Hypothalamus (tissue), 51 donors: ENCODE data around the gene VIPR1.

ENCODE experiments used
- DNase-seq, 51 donors: peaks; one replicate each; lab custom pipeline; 2025; lab: John Stamatoyannopoulos, UW

Gene VIPR1

DNA sequence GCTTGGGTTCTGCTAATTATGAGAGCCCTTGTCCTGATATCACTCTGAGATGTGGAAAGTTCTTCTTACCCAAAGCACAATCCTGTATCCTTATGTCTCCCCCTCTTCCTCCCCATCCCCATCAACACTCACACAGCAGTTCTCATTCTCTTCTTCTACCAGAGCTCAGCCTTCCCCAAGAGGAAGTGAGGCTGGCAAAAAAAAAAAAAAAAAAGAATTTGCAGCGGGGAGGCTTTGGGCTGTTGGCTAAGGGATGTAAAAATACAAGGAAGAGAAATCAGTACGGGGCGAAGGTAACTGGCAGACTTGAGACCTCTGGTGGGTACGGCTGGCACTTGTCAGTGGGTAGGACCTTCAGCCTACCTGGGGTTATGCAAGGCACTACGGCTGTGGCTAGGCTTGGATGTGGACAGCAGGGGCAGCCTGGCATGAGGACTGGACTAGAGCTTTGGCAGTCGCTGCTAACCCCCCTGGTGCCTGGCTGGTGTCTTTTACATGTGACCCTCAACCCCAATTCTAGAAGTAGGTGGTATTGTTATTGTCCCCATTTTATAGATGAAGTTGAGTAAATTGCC lies 5.4 kb downstream of the VIPR1 start:
- no peak for DNase-seq

DNA sequence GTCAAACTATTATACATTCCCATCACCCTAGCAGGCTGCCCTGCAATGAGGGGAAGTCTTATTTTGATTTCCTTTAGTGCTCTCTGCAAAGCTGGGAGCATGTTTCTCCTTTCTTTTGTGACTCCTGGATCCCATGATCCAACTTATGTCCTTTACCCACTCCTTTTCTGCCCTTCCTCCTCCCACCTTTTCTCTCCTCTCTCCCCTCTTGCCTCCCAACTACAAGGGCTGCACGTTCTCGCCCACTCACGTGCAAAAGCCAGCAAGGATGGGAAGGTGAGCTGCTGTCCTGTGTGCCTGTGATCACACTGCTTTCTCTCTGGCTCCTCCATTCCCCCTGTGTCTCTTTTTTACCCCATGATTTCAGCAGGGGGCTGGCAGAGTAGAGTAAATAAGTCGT lies 6.1 kb downstream of the VIPR1 start:
- no peak for DNase-seq

DNA sequence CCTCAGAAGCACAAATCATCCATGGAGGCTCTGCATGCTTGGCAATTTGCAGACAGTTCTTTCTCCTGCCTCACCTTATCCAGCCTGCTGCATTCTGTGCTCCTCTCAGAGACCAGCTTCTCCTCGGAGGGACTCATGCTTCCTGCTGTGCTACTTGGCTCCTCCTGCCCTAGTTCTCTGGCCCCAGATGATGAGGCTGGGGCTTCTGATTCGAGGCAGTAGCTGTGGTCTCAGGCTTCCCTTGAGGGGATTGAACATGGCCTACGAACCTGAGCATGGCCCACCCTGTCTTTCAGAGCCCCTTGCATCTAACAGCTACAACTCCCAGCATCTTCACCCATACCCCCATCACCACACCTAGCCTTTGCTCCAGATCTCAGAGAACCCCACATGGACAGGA lies 6.7 kb downstream of the VIPR1 start:
- DNase-seq: no peak

DNA sequence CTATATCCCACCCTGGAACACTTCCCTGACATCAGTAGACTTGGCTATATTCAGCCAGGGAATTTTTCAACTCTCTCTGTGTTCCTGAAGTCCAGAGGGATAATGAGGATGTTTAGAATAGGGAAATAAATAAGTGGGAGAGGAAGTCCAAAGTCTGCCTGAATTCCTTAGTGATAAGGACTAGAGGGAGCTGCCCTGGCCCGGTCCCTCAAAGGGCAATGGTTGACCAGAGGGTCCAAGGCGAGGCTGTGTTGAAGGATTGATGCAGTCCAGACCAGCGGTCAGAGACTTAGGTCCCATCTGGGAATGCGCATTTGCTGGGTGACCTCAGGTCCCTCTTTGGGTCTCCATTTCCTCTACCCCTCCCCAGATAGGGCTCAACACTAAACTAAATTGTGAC lies 7.9 kb downstream of the VIPR1 start:
- DNase-seq: no peak

DNA sequence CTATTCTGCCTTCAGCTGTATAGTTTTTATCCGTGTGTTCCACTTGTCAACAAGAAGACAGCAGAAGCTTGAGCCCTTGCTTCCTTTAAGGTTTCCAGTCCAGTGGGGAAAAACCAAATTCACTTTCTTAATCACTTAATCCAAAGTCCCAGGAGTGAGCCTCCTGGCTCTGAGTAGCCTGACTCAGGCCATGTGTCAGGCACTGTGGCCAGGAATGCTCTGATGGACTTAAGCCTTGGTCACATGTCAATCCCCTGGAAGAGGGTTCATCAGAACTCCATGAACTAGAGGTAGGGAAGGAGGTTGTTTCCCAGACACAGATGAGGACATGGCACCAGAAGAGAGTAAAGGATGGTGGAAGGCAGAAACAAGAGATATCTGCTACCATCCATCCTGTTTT lies 8.8 kb downstream of the VIPR1 start:
- no peak for DNase-seq

DNA sequence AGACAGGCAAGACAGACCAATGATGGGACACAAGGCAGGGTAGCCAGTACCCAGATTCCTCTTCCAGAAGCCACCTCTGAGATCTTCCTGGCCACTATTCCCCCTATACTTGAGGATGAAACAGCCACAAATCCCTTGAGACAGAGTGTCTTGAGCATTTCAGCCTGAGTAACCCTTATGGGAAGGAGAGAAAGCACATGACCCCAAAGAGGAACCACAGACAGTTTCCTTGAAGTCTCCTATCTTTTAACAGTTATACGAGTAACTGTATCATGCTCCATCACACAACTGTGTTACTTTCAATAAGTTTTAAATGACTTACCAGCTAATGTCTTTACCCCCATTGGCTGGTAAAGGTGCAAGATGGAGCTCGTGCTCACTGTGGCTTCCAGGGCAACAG lies 9.3 kb downstream of the VIPR1 start:
- DNase-seq: no peak

DNA sequence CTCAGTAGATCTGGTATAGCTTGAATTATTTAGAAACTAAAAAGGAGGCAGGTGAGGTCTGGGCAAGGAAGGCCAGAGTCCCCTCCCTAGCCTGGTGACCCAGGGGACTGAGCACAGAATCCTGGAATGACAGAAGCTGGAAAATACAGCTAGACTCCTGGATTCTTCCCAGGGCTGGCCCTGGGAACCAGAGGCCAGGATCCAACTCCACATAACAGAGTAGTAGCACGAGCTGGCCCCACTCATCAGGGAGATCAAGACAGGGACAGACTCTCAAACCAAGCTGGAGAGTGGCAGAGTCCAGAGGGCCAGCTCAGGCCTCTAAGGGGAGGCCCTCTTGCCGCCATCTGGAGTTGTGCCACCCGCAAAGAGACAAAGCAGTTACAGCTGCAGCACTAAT lies 10.7 kb downstream of the VIPR1 start:
- no peak for DNase-seq

DNA sequence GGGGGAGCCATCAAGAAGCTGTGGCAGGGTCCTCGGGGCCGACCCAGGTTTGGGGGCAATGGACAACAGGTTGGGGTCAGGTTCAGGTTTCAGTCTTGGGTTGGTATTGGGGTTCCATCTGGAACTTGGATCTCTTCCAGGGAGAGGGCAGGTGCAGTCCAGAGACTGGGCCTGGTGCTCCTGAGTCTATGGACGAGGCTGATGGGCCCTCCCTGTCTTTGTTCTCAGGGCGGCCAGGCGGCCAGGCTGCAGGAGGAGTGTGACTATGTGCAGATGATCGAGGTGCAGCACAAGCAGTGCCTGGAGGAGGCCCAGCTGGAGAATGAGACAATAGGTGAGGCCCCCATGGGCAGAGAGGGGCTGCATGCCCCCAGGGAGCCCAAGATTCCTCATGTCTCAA lies 11.1 kb downstream of the VIPR1 start:
- no peak for DNase-seq

DNA sequence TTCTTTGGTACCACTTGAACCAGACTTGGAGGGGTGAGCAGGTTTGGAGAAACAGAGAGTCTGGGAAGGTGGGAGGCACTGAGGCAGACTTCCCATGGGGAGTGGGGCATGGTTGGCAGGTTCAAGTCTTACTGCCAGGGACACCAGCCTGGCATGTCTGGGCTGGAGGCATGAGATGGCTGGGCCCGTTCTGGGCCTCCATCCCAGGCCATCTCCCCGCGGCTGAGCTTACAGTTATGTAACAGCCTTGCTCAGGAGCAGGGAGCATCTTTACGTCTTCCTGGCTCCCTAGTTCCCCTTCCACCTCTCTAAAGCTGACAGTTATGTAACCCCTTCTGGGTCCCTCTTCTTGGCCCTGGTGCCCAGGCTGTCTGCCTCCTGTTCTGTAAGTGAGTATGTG lies 12.4 kb downstream of the VIPR1 start:
- DNase-seq: no peak

DNA sequence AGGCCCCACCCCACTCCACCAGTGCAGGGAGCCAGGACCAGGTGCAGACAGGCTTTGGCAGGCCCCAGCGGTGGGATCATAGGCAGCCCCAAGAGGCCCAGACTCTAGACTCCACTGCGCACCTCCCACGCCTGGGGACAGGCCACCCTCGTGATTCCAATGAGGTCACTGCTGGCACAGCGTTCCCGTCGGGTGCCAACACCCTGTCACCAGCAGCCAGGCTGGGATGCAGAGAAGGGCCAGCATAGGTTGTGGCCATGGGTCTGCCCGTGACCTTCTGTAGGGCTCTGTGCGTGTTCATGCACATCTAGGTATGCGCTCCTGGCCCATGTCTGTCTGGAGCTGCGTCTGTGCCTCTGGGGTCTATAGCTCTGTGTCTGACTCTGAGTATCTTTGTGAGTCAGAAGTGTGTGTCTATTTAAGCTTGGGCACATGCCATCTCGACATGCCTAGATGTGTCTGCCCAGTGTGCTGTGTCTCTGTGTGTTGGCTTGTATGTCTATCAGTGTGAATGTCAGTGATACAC lies 13.0 kb downstream of the VIPR1 start:
- DNase-seq: peak in 15 of 51 donors; percentile 9 to 59 (median 25)

DNA sequence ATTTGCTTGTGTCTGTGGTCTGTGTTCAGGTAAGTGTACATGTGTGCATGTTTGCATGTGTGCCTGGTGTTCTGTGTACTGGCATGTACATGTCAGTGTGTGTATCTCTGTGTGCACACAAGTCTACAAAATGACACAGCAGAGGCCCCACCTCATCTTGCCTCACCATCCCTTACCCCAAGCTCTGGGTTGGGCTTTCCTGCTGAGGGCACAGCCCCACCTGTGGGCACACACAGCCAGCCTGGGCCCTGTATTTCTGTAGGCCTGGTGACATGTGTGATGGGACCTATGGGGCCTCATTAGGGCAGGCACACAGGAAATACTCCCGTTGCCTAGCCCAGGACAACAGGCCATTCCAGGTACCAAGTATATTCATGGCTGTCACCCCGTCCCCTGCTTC lies 13.5 kb downstream of the VIPR1 start:
- DNase-seq: no peak

DNA sequence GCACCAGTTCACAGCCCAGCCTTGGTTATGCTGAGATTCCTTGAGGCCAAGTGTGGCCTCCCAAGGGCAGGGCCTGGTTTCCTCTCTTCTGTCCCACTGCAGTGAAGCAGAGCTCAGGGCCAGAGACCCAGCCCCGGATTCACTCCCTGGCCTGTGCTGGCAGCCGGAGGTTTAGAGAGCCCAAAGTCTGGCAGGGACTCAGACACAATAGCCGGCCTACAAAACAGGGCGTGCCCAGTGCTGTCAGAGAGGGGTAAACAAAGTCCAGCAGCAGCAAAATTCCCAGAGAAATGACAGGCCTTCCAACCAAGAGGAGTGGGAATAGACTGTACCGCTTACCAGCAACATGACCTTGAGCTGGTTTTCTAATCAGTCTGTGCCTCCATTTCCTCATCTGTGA lies 14.0 kb downstream of the VIPR1 start:
- DNase-seq: no peak

DNA sequence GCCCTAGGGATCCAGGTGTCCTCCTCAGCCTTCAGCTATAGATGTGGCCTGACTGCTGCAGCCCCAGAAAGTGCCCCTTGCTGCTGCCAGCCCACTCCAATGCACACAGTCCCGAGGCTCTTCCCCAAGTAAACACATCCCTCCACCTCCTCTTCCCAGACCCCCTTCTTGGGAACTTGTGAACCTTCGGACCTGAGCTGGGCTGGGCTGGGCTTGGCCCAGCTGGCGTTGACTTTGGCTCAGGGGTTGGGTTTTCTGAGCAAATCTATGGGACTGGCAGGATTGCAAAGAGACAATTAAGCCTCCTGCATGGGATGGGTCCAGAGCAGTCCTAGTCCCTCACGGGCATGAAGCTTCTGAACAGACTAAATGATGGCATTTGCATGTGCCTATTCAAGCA lies 14.7 kb downstream of the VIPR1 start:
- DNase-seq: no peak

DNA sequence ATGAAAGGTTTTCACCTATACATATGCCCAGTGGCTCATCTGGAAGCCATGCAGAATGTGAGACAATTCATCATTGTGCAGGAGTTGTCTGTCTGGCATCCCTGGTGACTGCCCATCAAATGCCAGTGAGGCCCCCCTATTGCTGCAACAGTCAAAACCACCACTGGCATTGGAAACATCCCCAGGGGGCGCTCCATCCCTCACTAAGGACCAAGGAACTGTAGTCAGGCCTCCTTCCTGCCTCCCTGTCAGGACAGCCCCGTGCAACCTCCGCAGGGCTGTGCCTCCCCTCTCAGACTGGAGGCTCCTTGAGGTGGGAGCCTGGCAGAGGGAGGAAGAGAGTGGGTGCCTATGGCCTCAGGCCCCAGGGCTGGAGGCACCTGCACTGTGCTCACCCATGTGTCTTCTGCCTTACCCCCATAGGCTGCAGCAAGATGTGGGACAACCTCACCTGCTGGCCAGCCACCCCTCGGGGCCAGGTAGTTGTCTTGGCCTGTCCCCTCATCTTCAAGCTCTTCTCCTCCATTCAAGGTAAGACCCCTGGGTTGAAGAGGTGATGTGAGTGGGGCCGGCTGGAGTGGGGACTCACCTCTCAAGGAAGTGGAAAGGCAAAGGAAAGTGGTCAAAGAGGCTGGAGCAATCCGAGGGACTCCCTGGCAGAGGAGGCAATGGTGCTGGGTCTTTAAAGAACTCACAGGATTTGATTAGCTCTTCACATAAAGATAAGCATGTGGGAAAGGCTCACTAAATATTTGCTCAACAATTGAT lies 16.5 kb downstream of the VIPR1 start:
- DNase-seq: peak in 3 of 51 donors; percentile 6 to 19 (median 10)

DNA sequence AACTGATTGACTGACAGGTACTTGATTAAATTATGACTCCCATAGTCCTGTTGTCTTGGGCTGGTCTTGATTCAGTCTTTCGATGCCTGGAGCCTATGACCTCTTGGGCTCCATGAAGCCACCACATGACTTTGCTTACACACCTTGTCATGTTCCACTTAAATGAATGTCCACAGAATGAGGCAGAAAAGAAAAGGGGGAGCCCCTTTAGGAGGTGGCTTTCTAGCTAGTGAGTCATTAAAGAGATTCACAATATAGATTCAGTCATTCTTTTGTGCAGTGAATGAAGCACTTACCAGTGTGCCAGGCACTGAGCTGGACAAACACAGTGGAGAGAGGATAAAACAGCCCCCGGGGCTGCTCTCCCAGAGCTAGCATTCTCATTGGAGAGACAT lies 17.1 kb downstream of the VIPR1 start:
- no peak for DNase-seq

DNA sequence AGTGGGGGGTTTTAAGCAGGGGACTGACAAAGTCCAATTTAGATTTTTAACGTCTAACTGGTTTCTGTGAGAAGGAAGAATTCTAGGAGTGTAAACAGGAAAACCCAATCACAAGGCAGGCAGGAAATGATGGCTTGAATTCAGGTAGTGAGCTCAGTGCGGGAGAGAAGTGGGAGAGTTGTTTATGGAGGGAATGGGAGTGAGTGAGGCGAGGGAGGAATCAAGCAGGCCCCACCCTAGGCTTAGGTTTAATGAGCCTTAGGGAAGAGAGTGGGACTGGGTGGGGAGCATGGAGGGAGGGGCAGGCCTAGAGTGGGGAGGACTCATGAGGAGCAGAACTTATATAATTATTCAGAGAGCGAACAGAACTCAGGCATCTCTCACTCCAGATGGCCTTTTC lies 17.9 kb downstream of the VIPR1 start:
- no peak for DNase-seq

DNA sequence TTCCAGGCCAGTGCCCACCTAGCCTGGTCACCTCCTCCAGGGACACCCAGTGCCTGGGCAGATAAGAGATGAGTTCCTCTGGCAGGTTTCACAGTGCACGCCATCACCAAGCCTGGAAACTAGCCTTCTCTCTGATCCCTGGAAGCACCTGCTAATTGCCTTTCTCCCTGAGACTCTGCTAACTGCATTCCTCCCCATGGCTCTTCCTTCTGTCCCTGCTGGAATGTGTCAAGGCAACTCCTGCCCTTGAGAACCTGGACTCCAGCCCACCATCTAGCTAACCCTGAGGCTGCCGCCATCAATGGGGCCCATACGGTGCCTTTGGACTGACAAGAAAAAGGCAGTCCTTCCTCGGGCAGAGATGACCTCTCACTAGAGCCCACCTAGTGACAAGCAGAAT lies 18.5 kb downstream of the VIPR1 start:
- DNase-seq: no peak

DNA sequence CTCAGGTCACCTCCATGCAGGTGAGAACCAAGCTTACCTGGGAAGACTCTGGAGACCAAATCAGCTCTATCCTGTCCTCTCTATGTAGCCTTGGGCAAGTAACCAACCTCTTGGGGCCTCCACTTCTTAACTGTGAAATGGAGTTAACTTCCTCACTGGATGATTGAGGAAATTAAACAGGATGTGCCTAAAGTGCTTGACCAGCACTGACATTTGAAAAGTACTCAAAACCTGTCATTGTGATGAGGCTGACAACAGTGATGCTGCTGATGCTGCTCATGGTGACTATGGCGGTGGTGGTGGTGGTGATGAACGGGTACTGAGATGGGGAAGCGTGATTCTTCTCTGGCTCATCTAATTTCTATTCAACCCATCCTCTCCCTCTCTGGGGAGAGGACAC lies 22.3 kb downstream of the VIPR1 start:
- no peak for DNase-seq

DNA sequence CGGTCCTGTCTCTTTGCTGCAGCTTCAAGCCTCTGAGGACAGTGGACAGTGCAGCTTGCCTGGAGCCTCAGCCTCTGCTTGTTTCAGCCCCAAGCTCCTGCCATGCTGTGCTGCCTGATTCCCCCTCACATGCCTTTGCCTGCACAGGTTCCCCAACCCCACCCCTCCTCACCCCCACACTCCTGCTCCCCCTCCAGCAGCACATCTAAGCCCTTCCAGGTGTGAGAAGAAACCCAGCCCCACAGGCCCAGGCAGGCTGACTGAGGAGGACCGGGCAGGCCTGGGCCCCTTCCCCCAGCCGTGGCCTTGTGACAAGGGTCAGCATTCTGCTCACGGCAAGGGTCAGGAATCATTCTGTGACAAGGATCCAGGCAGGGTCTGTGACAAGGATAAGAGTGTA lies 22.8 kb downstream of the VIPR1 start:
- no peak for DNase-seq

DNA sequence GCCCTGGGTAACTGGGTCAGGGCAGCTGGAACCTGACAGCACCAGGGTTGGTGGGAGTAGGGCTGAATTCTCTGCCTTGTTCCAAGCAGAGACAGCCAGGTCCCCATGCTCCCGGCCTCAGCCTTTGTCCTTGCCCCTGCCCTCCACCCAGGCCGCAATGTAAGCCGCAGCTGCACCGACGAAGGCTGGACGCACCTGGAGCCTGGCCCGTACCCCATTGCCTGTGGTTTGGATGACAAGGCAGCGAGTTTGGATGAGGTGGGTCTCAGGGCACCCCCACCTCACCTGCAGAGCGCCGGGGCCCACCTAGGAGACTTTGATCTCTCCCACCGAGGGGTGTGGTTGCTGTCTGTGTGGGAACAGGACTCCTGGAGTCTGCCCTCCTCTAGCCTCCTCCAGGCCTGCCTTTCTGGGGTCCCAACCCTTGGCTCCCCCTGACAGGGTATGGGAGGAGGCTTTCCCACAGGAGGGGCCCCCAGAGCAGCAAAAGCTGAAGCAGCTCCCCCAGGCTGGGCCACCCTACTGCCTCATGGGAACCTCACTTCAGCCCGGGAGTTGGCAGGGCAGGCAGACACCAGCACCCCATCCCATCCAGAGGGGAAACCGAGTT lies 23.4 kb downstream of the VIPR1 start:
- DNase-seq: no peak

DNA sequence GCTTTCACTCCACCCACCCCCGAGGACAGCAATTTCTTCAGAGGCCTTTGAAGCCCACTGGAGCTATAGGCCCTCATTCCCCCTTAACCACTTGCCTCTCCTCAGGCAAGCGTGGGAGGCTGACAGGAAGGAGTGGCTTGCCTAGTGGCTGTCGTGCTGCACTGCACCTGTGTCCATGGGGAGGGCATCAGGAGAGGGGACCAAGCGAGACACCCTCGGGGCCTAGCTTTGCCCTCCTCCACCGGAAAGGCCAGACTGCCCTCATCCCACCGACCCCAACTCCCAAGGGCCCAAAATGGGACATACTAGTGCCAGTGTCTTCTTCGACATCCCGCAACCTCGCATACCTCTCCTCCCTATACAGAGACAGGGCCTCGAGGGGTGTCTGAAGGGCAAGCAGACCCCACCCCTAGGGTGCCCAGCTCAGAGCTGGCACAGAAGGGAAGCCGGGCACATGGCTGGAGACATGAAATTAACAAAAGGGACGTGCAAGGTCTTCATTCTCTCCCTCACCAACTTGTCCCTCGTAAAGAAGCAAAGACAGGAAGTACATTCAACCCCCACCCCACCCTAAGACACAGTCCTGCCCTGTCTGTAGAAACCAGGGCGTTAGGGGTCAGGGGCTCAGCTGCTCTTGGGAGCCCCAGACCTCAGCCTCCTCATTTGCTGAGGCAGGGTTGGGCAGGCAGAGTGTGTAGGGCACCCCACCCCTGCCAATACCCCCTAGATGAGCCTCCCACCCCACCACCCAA lies 24.3 kb downstream of the VIPR1 start:
- DNase-seq: no peak
